ENCODE measurements around the gene SCCPDH. TPM values are rescaled to one million over a fixed set of nuclear protein-coding genes. Genes with fewer than 3 reads are reported as not detected.

The SCCPDH gene
- total and polyA plus RNA-seq, 9 of the 15 experiments (the other 6 are each of a cell fraction or from before 2014, with no cell fraction given), result 7.0 to 61.9 (median 38.3) TPM

GRCh38 chr1:246787781-246788513, 63.7 kb downstream of the SCCPDH start:
- peak overlapping the region in 1 of 2 experiments; percentile 43; a peak in 1 of 4 replicates for H3K9ac ChIP-seq (ENCODE audit: insufficient read depth in 1 of 2, low read depth in 2 of 2, low read length in 2 of 2)
- no peak overlapping the region for H3K4me2 ChIP-seq (ENCODE audit: insufficient read depth, low read length)
- FAIRE-seq (peak; percentile 42), ATAC-seq (no peak), DNase-seq (ENCODE audit: extremely low read depth in 1 of 4, low spot score in 3 of 4) (no peak)
- H3K79me2 ChIP-seq (ENCODE audit: control insufficient read depth, insufficient read depth, low read length), result no peaks in the 10 kb centered on the region
- ChIA-PET CTCF (ENCODE audit: low intra/inter-chr PET ratio) (no interaction called here), POLR2A (no interaction called here)
- intact Hi-C loops (cut with micrococcal nuclease), result no loop called here
- no peak overlapping the region for H3K4me3 ChIP-seq
- no peaks in the 10 kb centered on the region for H4K20me1 ChIP-seq (replicated peaks; ENCODE audit: control insufficient read depth, insufficient read depth, low read length)
- no peaks in the 10 kb centered on the region for H3K9me1 ChIP-seq (ENCODE audit: control insufficient read depth, insufficient read depth, low read length)
- no peaks in the 10 kb centered on the region for H3K36me3 ChIP-seq (ENCODE audit: control insufficient read depth, insufficient read depth, low read length)
- in situ Hi-C loops (cut with MboI), result no loop called here
- H3K27ac ChIP-seq (ENCODE audit: extremely low read depth, low read depth, low read length), result no peak overlapping the region
- peaks cover 0 to 28% of the 10 kb centered on the region in 2 experiments; a peak in 3 of 5 replicates for H3K4me1 ChIP-seq (replicated peaks in 1 of 2; ENCODE audit: control insufficient read depth in 2 of 2, insufficient read depth in 2 of 2, low read length in 2 of 2)
- BruUV-seq (replicated peaks), result no TSS peak
- no peak overlapping the region for H2AFZ ChIP-seq (ENCODE audit: low read depth, low read length)
- 44% methylated on average over 11 of the region's 12 CpGs for WGBS (ENCODE audit: insufficient coverage, low coverage, missing lambda C conversion rate)
- no peaks in the 10 kb centered on the region for H3K9me3 ChIP-seq (replicated peaks; ENCODE audit: control insufficient read depth, insufficient read depth, low read depth, low read length)
- peaks cover 10 to 58% of the 10 kb centered on the region in 2 experiments for H3K27me3 ChIP-seq (ENCODE audit: control insufficient read depth in 2 of 2, insufficient read depth in 2 of 2, low read length in 2 of 2)
- TF ChIP-seq MCM7 (IDR thresholded peaks at IDR 0.05) (no peak), EZH2 (IDR thresholded peaks at IDR 0.05; ENCODE audit: borderline replicate concordance, low read depth, low read length) (no peak), SETDB1 (IDR thresholded peaks at IDR 0.05; ENCODE audit: low read length) (no peak), THAP12 (CRISPR knock-in tag; IDR thresholded peaks at IDR 0.05) (no peak), THRA (IDR thresholded peaks at IDR 0.05) (no peak), RBM25 (IDR thresholded peaks at IDR 0.05; ENCODE audit: low read depth, low read length, severe bottlenecking) (no peak), ZNF431 (CRISPR knock-in tag; IDR thresholded peaks at IDR 0.05) (no peak), HINFP (tag; conservative IDR thresholded peaks at IDR 0.05; ENCODE audit: low read depth) (0 out of 2 replicates have a peak, but pooled peaks have one; percentile 40), ZNF444 (CRISPR knock-in tag; IDR thresholded peaks at IDR 0.05) (no peak), ZBTB5 (IDR thresholded peaks at IDR 0.05) (0 out of 2 replicates have a peak, but pooled peaks have one; percentile 16), BCOR (IDR thresholded peaks at IDR 0.05) (no peak), BDP1 (IDR thresholded peaks at IDR 0.05; ENCODE audit: insufficient read depth, insufficient read length) (no peak)
